K562 (cell line): ENCODE data around the gene ERBB3.

Experiments
- CTCF ChIP-seq, 3 experiments: IDR thresholded peaks in 2 of 3; conservative IDR thresholded peaks in 1 of 3; 2 replicates each; pipeline ENCODE4 v1.5.1; 2011 to 2012; ENCODE audit warnings: low read length in 3 of 3, mild to moderate bottlenecking in 3 of 3, control low read depth in 2 of 3, improper control_type of control experiment in 1 of 3, inconsistent platforms in 1 of 3, low read depth in 1 of 3, mixed read lengths in 1 of 3, moderate library complexity in 1 of 3; ENCODE audit not compliant: insufficient read depth in 2 of 3
- DNMT1 ChIP-seq: fragments of 450-650 bp; IDR thresholded peaks from 2 replicates; pipeline ENCODE4 v1.6.1; 2016; ENCODE audit warnings: antibody characterized with exemption, mild to moderate bottlenecking
- HDAC2 ChIP-seq: fragments of 450-650 bp; IDR thresholded peaks from 2 replicates; pipeline ENCODE4 v1.6.1; 2016; ENCODE audit warnings: mild to moderate bottlenecking
- TBP ChIP-seq: optimal IDR thresholded peaks from 2 replicates; pipeline ENCODE3; 2011; ENCODE audit warnings: low read depth, low read length, improper control_type of control experiment

- TF ChIP-seq CTCF (IDR thresholded peaks at IDR 0.05 in 2 of 3, conservative IDR thresholded peaks at IDR 0.05 in 1 of 3; ENCODE audit: insufficient read depth in 2 of 3, low read depth in 1 of 3, low read length in 3 of 3): no peak
- no peak for TF ChIP-seq HDAC2
- no peak for TF ChIP-seq TBP
- TF ChIP-seq DNMT1: no peak
Measured at GRCh38 chr12:56082967-56083366, 3.0 kb downstream of the ERBB3 start.
